ENCODE measurements around the gene HS3ST6. TPM values are rescaled to one million over a fixed set of nuclear protein-coding genes. Genes with fewer than 3 reads are reported as not detected.
"Not testable (repeated sequence)": the region's sequence is repeated elsewhere in the genome, so short reads cannot be mapped to it uniquely, and the experiment has no call there.

The HS3ST6 gene
- total RNA-seq, 1 experiment from 2014 or later: not detected

GRCh38 chr16:1953734-1954133 is 35.5 kb upstream of the HS3ST6 start:
- Histone ChIP-seq H3K4me3 (no peak overlapping the region), H3K27me3 (no peaks in the 10 kb centered on the region), H3K9me3 (no peaks in the 10 kb centered on the region), H3K36me3 (no peaks in the 10 kb centered on the region)
- DNase-seq: no peak

GRCh38 chr16:1950559-1950958 is 32.3 kb upstream of the HS3ST6 start:
- DNase-seq: no peak
- H3K36me3 ChIP-seq: no peaks in the 10 kb centered on the region
- H3K27me3 ChIP-seq: no peaks in the 10 kb centered on the region
- H3K4me3 ChIP-seq: no peak overlapping the region
- H3K9me3 ChIP-seq: no peaks in the 10 kb centered on the region

- Histone ChIP-seq H3K36me3 (no peaks in the 10 kb centered on the region), H3K9me3 (no peaks in the 10 kb centered on the region), H3K4me3 (no peak overlapping the region), H3K27me3 (no peaks in the 10 kb centered on the region)
- no peak for DNase-seq
Observed at GRCh38 chr16:1950047-1950446, 31.8 kb upstream of the HS3ST6 start.

- H3K9me3 ChIP-seq: no peaks in the 10 kb centered on the region
- H3K27me3 ChIP-seq: no peaks in the 10 kb centered on the region
- H3K4me3 ChIP-seq: no peak overlapping the region
- H3K36me3 ChIP-seq: no peaks in the 10 kb centered on the region
- DNase-seq: no peak
Observed at GRCh38 chr16:1949507-1949906, 31.3 kb upstream of the HS3ST6 start.

DNA sequence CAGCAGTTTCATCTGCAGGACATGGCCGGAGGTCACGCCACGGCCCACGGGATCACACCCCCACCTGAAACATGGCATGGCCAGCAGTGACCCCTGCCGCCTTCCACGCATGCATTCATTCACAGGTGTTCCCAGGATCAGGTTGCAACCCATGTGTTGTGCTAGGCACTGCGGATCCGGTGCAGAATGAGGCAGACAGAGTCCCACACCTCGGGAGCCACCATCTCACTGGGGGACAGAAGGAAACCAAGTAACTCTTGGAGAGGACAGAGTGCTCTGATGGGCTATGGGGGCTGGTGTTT is 29.1 kb upstream of the HS3ST6 start:
- Histone ChIP-seq H3K4me3 (no peak overlapping the region), H3K27me3 (no peaks in the 10 kb centered on the region), H3K36me3 (no peaks in the 10 kb centered on the region), H3K9me3 (no peaks in the 10 kb centered on the region)
- DNase-seq: no peak

- H3K36me3 ChIP-seq: no peaks in the 10 kb centered on the region
- H3K27me3 ChIP-seq: no peaks in the 10 kb centered on the region
- DNase-seq: no peak
Observed at GRCh38 chr16:1946495-1947368, 28.5 kb upstream of the HS3ST6 start.

GRCh38 chr16:1945559-1946391 is 27.6 kb upstream of the HS3ST6 start:
- H3K9me3 ChIP-seq: no peaks in the 10 kb centered on the region
- no peak for DNase-seq
- no peak overlapping the region for H3K4me3 ChIP-seq
- H3K27me3 ChIP-seq: no peaks in the 10 kb centered on the region
- peaks cover 3% of the 10 kb centered on the region for H3K36me3 ChIP-seq

More at GRCh38 chr16:1946495-1947368, 28.5 kb upstream of the HS3ST6 start:
- Histone ChIP-seq H3K9me3 (no peaks in the 10 kb centered on the region), H3K4me3 (no peak overlapping the region)

DNA sequence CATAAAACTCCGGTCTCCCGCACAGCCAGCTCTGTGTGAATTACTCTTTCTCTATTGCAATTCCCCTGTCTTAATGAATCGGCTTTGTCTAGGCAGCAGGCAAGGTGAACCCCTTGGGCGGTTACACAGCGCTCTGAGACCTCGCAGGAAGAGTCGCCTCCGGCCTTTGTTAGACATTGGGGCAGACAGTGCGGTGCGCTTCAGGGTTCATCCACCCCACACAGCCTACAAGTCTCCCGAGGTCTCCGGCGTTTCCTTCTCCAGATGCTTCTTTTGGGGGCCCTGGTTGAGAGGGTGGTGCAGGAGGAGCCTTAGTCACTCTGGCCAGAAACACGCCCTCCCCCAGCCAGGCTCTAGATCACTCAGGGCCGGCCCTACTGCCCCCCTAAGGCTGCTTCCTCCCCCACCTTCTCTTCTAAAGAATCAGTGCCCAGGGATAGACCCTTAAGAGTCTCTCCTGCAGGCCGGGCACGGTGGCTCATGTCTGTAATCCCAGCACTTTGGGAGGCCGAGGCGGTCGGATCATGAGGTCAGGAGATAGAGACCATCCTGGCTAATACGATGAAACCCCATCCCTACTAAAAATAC is 26.5 kb upstream of the HS3ST6 start:
- Histone ChIP-seq H3K4me3 (no peak overlapping the region), H3K9me3 (no peaks in the 10 kb centered on the region), H3K27me3 (no peaks in the 10 kb centered on the region), H3K36me3 (peaks cover 14% of the 10 kb centered on the region)
- DNase-seq: no peak

DNA sequence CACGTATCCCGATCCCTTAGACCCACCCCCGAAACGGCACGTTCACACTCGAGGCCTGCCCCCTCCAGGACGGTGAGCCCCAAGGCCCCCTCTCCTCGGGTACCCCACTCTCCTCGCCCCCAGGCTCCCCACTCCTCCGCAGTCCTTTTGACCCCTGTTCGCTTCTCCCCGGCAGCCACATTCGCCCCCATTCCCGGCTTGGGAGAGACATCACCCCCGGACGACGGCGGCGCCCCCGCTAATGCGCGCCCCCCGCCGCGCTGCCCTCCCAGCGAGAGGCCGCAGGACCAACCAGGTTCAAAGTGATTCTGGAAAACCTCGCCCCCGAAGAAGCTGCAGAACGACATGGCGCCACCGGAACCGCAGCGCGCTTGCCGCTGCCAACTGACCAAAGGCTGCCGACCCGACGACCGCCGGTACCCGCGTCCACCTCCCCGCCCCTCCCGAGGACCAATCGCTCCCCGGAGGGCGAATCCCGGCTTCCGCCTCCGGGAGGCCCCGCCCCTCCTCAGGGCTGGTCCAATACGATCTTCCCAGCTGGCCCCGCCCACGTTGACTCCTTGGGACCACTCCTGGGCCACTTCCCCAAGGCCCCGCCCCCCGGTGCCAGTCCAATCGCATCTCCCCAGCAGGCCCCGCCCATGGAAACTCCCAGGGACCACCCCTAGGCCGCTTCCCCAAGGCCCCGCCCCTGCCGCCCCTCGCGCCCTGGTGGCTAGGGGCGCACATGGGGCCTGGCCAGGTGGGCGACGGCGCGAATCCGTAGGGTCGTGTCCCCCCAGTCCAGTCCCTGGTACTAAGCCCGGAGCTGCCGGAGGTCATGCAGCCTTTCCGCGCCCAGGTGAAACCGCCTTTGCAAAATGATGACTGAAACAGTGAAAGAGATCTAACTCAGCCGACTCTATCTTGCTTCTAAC is 24.9 kb upstream of the HS3ST6 start, which contains the start of gene MSRB1:
Gene MSRB1 (minus strand): TSS at position 390 of the 917 bp plus-strand sequence. CDS start 43 bp downstream, at position 347.
- Histone ChIP-seq H3K9me3 (no peaks in the 10 kb centered on the region), H3K4me3 (peak within 1 kb of the TSS; percentile 86), H3K36me3 (peaks cover 30% of the 10 kb centered on the region), H3K27me3 (no peaks in the 10 kb centered on the region)
- DNase-seq: peak; percentile 99

DNA sequence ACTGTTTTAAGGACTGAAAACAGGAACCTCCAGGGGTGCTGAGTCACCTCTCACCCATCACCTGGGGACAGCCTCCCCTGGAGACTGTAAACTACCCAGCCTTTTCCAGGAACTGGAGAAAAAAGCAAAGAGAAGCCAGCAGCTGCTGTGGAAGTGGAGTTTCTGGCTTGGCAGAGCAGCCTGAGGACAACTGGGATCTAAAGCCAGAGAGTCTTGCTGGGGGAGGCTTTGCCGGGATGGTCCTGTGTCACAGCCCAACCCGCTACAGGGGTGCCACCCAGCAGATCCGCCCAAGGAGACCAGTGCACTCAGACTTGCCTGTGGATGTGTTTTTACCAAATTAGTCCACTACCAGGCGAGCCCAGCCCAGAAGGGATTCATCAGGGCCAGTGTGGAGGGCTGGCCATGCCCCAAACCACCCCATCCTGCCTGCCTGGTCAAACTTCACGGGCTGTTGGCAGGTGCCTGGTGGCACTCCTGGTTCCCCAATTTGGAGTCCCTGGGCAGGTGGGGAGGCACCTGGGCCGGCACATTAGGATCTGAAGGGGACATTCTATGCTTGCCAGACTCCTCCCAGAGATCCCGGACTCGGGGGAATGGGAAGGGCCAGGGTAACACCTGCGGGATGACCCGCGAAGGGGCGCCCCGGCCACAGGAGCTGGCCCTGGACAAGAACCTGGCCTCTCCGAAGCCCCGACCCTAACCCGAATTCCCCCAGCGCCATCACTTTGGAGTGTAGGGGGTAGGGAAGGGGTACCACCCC is 24.0 kb upstream of the HS3ST6 start:
- peaks cover 37% of the 10 kb centered on the region for H3K36me3 ChIP-seq
- no peaks in the 10 kb centered on the region for H3K27me3 ChIP-seq
- no peak for DNase-seq
- peak overlapping the region; percentile 86 for H3K4me3 ChIP-seq
- no peaks in the 10 kb centered on the region for H3K9me3 ChIP-seq

- H3K4me3 ChIP-seq: peak overlapping the region; percentile 86
- H3K36me3 ChIP-seq: peaks cover 40% of the 10 kb centered on the region
- DNase-seq: peak; percentile 97
- no peaks in the 10 kb centered on the region for H3K27me3 ChIP-seq
- H3K9me3 ChIP-seq: no peaks in the 10 kb centered on the region
Observed at GRCh38 chr16:1941162-1942046, 23.2 kb upstream of the HS3ST6 start.

- Histone ChIP-seq H3K36me3 (peaks cover 40% of the 10 kb centered on the region), H3K4me3 (peak overlapping the region; percentile 86), H3K9me3 (no peaks in the 10 kb centered on the region), H3K27me3 (no peaks in the 10 kb centered on the region)
- DNase-seq: no peak
Observed at GRCh38 chr16:1940273-1941161, 22.3 kb upstream of the HS3ST6 start.

DNA sequence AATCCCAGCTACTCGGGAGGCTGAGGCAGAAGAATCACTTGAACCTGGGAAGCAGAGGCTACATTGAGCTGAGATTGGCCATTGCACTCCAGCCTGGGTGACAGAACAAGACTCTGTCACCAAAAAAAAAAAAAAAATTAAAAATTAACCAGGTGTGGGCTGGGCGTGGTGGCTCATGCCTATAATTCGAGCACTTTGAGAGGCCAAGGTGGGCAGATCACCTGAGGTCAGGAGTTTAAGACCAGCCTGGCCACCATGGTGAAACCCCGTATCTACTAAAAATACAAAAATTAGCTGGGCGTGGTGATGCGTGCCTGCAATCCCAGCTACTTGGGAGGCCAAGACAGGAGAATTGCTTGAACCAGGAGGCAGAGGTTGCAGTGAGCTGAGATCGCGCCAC is 21.6 kb upstream of the HS3ST6 start:
- not testable (repeated sequence) for H3K9me3 ChIP-seq, H3K27me3 ChIP-seq, H3K4me3 ChIP-seq, DNase-seq
- H3K36me3 ChIP-seq: peaks cover 40% of the 10 kb centered on the region

DNA sequence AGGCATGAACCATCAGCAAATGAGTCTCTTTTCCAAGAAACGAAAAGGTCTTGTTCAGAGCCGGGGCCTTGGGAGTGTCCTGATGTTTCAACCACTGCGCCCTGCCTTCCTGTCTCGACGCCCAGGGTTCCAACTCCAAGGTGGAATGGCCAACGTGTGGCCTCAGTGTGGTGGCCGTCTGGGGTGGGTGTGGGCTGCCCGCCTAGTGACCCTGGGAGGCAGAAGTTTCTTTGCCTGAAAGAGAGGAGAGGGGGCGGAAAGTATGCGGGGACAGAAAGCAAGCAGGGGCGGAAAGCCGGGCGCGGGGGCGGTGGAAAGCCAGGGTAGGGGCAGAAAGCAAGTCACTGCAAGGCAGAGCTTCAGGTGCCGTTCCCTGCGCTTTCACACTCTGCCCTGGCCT is 20.7 kb upstream of the HS3ST6 start:
- H3K27me3 ChIP-seq: no peaks in the 10 kb centered on the region
- H3K4me3 ChIP-seq: no peak overlapping the region
- peaks cover 40% of the 10 kb centered on the region for H3K36me3 ChIP-seq
- DNase-seq: no peak
- no peaks in the 10 kb centered on the region for H3K9me3 ChIP-seq
